SKM-1 treated with dmso at 0.1 percent for 144 hours (cell line): ENCODE measurements around the gene MED12L.
A peak's percentile ranks its signal among the peaks of the same experiment; 100 is the strongest.

ENCODE experiments used
- DNase-seq: peaks from one replicate; lab custom pipeline; 2025; ENCODE audit not compliant: unreplicated experiment; lab: John Stamatoyannopoulos, UW

The MED12L gene

DNA sequence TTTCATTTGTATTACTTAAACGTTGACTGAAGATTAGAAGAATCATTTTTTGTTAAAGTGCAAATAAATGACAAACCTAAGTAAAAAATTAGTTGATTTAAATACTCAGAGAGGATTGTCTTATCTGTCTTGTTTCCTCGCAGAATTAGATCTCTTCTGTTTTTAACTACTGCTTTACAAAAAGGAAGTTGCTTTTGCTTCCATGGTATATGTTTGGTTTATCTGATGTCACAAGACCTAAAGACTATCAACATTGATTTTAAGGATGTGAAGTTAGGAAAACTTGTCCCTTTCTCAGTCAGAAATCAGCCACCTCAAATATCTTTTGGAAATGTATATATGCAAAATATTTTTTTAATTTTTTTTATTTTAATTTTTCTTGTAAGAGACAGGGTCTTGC is 88.9 kb downstream of the MED12L start:
- DNase-seq: peak; percentile 35

DNA sequence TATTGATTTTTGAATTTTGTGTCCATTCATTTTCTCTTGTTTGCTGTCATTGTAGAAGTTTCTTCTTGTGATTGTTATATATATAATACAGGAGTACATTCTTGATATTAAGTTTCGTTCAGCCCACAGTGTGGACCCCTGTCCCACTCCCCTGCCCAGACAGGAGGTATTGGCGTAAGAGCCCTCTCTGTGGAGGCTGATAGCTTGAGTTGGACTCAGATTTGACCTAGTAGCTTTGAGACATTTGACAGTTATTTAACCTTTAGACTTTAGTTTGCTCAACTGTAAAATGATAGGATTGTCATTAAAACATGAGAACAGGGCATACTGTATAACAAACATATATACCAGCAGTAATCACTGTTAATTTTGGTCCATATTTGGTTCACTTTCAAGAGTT is 90.5 kb downstream of the MED12L start:
- DNase-seq: no peak

DNA sequence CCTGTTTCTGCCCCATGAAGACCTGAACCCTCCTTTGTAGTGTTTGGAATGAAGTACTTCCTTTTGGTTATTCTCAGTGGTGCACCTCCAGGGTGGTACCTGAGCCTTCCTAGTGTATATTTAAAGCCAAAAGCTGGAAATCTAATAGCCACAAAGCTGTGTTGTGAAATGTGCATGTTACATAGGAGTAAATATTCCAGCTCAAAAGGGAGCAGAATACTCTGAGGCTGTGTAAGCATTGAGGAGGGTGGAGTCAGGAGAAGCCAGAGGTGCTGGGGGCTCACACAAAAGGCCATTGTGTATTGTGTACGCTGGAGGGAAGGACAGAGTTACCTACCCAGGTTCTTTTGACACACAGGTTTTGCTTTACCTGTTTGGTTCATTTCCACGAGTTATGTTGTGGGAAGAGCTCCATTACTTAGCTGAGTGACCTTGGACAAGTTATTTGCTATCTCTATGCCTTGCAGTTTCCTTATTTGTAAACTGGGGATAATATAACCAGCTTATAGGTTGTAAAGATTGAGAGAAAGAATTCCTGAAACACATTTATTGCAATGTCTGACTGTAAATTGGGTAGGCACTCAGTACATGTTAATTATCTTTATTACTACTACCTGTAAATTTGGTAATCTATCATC is 92.9 kb downstream of the MED12L start:
- no peak for DNase-seq

DNA sequence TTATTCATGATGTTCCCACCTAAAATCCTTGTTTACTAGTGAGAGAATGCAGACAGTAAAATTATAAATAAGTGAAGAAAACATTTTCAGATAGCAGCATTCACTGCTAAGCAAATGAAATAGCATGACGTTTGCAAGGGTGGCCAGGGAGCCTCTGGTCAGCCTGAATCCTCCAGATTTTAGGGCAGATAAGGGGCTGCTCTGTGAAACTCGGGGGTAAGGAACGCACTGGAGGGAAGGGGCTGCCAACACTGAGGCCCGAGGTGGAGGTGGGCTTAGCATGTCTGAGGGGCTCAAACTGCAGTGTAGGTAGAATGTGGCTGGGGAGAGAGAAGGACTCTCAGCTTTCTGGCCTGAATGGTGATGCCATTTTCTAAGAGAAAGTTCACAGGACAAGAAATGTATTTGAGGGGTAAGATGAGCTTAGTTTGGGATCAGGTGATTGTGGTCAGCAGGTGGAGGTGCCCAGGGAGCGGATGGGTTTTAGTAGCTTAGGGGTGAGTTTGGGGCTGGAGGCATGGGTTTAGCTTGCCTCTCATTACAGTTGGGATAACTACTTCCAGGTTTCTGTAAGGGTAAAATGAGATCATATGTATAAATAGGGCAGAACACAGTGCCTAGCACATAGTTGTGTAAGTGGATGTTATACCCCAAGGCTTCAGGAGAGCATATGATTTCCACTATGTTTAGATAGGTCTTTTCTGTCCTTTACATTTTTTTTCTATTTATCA is 97.0 kb downstream of the MED12L start:
- DNase-seq: no peak

DNA sequence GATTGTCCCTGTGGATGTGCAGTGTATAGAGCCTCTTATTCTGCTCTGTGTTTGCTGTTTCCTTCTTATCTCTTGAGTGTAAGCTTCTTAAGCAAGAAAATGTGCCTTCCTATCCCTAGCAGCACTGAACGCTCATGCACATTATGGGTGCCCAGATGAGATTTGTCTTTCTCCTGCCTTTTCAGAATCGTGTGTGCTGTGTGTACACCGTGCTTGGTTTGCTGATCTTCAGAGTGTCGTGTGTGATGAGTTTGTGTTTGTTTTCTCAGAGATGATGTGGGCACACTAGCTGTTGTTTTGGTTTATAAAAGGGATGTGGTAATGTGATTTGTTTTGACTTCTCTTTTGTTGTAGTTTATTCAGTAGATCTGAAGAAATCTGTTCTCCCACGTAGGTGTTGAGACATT is 97.8 kb downstream of the MED12L start:
- no peak for DNase-seq

DNA sequence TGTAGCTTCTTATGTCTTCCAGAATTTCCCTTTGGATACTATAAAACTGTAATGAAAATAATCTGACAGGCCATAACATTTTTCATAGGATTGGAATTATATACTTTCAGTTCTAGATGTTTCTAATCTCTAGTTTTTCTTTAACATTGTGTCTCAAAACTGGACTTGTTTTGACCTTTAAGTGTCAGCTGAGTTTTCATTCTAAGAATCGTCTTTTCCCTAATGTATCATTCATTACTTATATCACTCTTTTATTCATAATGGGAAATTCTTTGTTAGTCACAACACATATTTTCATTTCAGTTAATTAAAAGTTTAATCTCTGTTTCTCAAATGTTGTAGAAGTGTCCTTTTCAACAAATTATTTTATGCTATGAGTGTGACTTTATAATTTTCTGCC is 105.6 kb downstream of the MED12L start:
- DNase-seq: no peak

DNA sequence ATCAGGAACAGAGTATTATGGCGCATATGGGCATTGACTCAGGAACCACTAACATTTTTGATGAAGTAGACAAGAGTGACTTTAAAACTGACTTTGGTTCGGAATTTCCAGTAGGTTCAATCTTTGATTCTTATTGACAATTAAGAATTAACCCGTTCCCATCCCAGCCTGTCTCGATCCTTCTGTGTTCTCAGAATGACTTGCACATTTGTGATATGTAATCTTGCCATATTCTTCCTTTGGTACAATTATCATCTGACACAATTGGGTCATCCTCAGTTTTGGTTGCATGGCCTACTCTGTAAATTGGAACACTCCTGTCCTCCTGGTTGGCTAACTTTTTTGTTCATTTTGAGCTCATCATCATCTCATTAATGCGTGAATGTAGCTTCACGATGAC is 107.1 kb downstream of the MED12L start:
- DNase-seq: no peak

DNA sequence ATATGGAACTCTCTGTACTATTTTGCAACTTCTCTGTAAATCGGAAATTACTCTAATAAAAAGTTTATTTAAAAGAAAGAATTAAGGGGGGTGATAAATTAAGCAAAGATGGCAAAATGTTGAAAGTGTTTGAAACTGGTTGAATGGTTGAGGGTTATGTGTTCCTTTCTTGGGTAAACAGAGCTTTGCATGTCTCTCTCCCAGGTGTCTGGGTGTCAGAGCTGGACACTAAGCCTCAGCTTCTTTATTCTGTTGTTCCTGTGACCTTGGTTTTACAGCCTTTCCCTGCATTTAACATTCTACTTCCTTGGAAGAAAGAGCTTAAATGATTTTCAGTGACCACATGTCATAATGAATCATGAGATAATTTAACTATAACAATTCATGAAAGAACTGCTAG is 110.4 kb downstream of the MED12L start:
- no peak for DNase-seq

DNA sequence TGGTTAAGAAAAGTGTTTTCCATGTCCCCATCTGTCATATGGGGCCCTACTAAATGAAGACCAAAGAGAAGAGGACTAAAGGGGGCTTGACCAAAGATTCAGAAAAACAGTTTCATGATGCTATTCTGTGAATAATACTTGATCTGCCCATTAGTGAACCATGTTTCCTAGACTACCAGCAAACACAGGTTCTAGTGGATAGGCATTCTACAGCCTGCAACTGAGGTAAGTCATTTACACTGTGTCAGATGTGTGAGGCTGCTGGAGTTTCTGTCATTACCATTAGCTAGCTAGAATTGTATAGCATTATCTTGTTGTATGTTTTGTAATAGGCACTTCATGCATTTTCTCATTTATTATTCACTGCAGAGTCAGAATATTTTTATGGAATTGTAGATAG is 111.0 kb downstream of the MED12L start:
- no peak for DNase-seq

DNA sequence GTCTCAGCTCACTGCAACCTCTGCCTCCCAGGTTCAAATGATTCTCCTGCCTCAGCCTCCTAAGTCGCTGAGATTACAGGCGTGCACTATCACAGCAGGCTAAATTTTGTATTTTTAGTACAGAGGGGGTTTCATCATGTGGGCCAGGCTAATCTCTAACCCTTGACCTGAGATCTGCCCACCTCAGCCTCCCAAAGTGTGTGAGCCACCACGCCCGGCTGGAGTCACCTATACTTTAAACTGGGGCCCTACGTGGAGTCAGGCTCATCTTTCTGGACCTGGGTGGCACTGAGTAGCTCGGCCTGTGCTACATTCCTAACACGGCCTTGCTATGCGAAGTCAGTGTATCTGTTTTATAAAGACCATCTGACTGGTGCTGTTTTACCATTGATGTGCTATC is 111.8 kb downstream of the MED12L start:
- no peak for DNase-seq

DNA sequence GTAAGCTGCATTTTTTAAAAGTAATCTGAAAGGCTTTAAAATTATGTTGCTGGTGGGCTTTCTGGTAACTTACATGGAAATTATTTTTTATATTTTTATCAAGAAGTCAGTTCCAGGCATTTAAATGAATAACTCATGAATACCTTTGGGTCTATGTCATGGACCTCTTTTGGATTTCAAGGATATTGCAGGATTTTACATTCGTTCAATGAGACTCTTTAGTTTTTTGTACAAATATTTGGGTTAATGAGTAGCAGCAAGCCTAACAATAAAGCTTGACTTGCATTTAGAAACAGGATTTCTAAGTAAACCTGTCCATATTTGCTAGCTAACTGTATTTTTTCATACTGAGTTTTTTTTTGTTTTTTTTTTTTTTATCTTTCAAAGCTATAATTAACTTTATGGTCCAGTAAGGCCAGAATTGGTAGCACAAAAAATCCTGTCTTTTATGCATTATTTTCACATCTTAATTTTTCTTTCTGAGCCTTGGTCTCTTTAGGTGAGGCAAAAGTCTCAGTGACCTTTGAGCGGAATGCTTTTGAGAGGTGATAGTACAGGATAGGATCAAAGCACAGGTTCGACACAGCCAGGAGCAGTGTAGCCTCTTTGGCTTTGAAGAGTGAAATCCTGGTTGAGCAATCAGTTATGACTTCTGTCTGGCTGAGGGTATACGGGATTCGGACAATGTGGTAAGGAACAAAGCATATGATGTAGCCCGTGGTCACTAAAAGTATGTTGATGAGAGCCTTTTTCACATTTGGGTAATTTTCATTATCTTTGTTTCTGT is 112.7 kb downstream of the MED12L start:
- no peak for DNase-seq

DNA sequence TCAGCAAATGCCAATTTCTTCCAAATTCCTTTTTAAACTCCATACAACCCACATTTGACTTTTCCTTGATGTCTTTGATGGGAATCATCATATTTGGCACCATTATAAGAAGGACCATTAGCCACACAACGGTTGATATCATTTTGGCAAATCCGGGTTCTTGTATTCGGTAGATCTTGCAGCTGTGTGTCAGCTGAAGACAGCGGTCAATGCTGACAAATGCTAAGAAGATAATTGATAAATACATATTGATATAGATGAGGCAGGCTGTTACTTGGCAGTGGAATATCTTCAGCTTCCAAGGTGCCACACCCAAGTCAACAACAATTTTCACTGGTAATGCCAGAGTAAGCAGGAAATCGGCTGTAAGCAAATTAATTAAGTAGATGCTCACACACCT is 113.4 kb downstream of the MED12L start:
- no peak for DNase-seq

DNA sequence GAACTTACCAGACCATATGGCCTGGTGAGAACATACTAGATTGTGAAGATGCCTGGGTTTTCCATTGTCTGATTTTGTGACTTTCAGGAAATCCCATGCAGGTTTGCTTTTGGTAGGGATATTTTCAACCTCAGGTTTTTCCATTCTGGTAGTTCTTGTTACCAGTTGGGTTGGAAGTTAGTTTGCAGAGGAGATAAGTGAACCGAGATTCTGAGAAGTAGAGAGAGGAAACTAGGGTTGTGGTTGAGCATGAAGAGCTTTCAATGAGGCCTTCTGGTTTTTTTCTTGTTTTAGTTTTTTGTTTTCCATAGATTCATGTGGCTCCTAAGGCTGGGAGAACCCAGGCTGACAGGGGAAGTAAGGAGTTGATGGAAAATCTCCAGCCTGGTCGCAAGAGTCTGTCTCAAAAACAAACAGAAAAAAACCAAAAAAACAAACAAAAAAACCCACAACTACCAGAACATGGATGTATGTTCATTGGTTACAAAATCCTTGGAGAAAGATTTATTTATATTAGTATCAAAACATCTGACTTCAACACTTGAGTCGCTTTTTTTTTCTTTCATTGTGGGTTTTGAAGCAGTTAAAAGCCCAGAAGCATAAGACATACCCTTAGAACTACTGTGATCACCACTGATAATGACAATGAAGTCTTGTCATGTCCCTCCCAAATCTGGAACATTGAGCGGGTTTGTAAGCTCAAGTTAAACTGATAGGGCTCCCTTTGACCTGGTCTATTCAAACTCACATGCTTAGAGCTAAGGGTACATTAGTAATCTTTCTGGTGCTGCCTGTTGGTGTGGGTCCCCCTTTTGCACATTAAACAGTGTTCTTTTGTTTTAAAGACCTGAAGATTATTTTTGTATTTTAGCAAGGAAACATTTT is 114.3 kb downstream of the MED12L start:
- no peak for DNase-seq

DNA sequence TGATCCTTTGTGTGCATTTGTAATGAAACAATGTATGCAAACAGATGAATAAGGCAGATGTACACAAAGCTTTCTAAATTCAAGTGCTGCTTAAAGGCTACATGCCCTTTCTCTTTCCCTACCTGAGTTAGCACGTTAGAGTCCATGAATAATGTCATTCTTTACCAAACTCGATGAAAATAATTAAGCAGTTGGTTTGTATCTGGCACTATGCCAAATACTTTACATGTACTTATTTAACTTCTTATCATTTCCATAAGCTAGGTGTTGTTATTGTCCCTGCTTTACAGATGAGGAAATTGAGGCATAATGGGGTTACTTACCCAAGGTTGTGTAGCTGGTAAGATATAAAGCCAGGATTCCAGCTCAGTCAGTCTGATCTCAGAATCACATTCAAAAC is 115.1 kb downstream of the MED12L start:
- no peak for DNase-seq

DNA sequence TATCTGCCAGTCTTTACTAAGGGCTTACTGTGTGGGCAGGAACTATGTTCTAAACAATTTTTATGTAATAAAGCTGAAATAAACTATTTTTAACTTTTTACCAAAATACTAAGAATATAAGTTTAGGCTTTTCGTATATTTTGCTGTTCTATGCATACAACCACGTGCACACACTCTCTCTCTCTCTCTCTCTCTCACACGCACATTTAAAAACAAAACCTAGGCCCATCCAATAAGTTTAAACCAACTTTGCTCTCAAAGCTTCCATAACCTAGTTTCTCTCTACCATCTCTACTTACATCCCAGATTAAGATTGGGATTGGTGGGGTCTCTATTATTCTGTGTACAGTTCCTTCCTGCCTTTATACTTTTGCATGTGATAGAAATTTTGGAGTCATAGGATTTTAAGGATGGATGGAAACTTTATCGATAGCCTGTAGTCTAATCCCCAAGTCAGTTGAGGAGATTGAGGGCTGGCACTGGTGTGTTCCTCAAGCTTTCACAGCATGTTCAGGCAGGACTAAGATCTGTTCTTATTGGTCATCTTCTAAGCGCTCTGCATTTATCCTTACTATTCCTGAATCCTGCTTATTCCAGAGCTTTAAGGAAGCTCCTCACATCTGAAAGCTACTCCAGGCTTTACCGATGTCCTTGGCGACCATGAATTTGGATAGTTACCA is 115.7 kb downstream of the MED12L start:
- DNase-seq: no peak

DNA sequence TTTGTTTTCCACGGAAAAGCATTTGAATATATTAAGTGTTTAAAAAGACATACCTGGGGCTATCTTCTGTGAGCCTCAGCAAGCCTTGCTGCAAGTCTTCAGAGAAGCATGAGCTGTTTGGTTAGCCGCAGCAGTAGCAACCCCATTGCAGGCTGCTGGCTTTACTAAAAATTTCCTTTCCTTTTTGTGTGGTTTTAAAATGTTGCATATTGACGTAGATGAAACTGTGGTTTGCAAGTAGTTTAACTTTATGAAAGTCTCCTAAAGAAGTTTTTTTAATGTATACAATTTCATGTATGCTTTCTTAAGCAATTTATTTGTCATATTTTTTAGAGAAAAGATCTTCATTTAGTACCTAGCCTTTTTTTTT is 117.6 kb downstream of the MED12L start, which contains the start of gene GPR171:
Gene GPR171, minus strand, starts transcription at position 166 of the 370 bp plus-strand sequence. CDS start 3,830 bp downstream, outside the sequence.
- DNase-seq: no peak

DNA sequence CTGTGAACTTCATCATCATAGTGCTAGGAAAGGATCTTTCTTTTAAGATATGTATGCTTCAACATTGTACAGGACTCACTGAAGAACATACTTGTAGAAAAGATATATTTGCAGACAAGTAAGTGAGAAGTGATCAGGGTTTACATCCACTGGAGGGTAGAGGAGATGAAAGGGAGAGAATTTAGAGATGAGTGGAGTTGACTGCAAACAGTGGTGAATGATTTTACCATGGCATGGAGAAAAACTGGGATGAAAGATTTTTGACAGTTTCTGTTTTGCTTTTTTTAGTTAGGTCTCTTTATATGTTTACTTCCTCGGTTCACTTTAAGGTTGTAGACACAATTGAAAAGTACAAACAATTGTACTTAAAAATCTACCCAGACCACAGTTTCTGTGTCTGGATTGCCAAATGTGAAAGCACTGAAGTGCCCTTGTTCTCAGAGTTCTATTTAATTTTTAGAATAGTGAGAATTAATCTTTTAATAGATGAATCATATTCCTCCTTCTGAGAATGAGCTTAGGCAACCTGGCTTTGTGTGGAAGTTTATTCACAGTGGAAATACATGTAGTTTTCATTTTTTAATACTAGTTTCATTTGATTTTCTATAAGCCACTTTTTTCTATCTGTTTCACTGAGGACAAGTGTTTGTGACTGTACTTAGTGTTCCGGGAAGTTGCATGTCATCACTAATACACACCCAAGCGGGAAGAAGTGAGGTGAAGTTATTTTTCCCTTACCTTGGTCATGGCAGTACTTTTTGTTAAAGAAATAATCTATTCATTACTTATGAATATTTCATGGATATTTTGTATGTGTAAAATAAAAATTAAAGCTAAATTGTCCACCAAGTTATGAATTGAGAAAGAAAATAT is 119.3 kb downstream of the MED12L start:
- no peak for DNase-seq

DNA sequence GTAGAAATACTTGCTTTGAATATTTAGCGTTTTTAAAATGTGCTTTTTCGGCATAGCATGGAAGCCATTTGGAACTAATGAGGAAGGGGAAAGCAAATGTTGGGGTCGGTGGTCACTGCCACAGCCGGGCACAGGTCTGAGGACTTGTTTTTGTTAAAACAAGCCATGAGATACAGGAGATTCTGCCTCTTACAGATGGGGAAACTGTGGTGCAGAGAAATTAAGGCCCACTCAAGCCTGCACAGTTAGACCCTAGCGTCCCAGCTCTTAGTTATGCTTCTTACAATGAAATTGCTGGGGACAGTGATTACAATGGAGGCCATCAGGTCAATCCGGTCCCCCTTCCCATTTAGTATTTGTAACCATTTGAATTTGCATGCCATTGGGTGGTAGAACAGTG is 120.0 kb downstream of the MED12L start:
- DNase-seq: no peak

DNA sequence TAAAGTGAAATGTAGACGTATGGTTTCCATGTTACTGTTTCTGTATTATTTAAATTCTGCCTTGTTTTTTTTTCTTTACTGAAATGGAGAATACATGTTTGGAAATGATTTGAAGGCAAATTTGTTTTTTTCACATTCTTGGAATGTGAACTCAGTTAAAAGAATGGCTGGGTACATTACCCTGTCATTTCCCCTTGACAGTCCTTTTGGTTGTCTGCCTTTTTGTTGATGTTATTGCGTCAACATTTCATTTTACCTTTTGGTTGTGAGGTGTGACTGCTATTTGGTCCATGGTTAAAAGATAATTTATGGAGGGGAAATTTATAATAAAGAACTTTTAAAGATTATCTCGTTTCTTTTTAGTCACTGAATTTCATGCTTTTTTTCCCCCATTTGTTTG is 120.7 kb downstream of the MED12L start:
- no peak for DNase-seq

DNA sequence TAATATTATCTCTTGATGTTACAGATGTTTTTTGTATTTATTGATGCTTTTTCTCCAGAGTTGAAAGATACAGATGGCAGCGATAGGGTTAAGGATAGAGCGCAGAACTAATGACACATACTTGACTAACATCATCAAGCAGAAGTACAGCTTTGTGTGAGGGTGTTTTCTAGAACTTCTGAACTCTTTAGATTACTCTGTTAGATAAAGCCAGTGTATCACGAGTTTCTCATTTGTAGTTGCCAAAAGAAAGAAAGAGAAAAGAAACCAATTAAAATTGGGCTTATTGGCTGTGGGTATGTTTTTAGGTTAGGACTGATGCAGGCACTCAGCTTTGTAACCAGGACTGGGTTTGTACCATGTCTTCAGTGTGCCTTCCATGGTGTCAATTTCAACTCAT is 124.2 kb downstream of the MED12L start:
- DNase-seq: no peak
